ENCODE data around the gene BSDC1. TPM values are rescaled to one million over a fixed set of nuclear protein-coding genes. Genes with fewer than 3 reads are reported as not detected.

The BSDC1 gene
- total and polyA plus RNA-seq, 12 donors, result 21.4 to 49.4 (median 44.3) TPM

DNA sequence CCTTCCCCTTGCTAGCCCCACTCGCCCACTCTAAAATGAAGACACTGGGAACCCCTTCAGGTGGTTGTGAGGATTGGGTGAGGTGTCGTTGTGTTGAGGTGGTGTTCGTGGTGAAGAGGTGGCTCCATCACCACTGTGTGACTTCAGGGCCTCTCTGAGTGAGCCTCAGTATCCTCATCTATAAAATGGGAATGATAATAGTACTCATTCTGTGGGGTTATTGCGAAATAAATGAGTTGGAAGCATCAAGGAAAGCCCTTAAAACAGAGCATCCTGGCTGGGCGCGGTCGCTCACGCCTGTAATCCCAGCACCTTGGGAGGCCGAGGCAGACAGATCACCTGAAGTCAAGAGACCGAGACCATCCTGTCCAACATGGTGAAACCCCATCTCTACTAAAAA lies 51.5 kb downstream of the BSDC1 start:
- TF ChIP-seq, protein P1, sequence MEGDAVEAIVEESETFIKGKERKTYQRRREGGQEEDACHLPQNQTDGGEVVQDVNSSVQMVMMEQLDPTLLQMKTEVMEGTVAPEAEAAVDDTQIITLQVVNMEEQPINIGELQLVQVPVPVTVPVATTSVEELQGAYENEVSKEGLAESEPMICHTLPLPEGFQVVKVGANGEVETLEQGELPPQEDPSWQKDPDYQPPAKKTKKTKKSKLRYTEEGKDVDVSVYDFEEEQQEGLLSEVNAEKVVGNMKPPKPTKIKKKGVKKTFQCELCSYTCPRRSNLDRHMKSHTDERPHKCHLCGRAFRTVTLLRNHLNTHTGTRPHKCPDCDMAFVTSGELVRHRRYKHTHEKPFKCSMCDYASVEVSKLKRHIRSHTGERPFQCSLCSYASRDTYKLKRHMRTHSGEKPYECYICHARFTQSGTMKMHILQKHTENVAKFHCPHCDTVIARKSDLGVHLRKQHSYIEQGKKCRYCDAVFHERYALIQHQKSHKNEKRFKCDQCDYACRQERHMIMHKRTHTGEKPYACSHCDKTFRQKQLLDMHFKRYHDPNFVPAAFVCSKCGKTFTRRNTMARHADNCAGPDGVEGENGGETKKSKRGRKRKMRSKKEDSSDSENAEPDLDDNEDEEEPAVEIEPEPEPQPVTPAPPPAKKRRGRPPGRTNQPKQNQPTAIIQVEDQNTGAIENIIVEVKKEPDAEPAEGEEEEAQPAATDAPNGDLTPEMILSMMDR (IDR thresholded peaks at IDR 0.05), result no peak
- no peak for ATAC-seq
- Histone ChIP-seq H3K4me3 (no peak overlapping the region), H3K9me3 (no peaks in the 10 kb centered on the region), H3K4me1 (peaks cover 0 to 44% (median 22%) of the 10 kb centered on the region in 9 donors), H3K36me3 (no peaks in the 10 kb centered on the region), H3K27ac (no peak overlapping the region), H3K27me3 (peaks cover 0 to 11% (median 0%) of the 10 kb centered on the region in 7 donors)
- 95 to 98% methylated on average over 10 of the region's 10 CpGs for WGBS, 2 donors
- intact Hi-C loops (cut with DNase I), result no loop called here
- DNase-seq, result no peak

GRCh38 chr1:32341971-32342370 lies 52.3 kb downstream of the BSDC1 start:
- no peak for DNase-seq
- intact Hi-C loops (cut with DNase I), result no loop called here
- H3K36me3 ChIP-seq, result no peaks in the 10 kb centered on the region
- H3K4me1 ChIP-seq, result peaks cover 0 to 51% (median 29%) of the 10 kb centered on the region in 9 donors
- H3K27ac ChIP-seq, result no peak overlapping the region
- WGBS, 2 donors, result 77 to 79% methylated on average over 5 of the region's 5 CpGs
- no peaks in the 10 kb centered on the region for H3K9me3 ChIP-seq
- ATAC-seq, result no peak
- TF ChIP-seq, protein P1 (IDR thresholded peaks at IDR 0.05), result no peak
- no peak overlapping the region for H3K4me3 ChIP-seq
- peaks cover 0 to 11% (median 0%) of the 10 kb centered on the region in 7 donors for H3K27me3 ChIP-seq

GRCh38 chr1:32341186-32341757 lies 53.0 kb downstream of the BSDC1 start:
- DNase-seq (no peak), ATAC-seq (peak in 1 of 8 donors; percentile 27)
- no peaks in the 10 kb centered on the region for H3K9me3 ChIP-seq
- H3K4me3 ChIP-seq, result no peak overlapping the region
- H3K4me1 ChIP-seq, result peaks cover 0 to 58% (median 36%) of the 10 kb centered on the region in 9 donors
- no peaks in the 10 kb centered on the region for H3K36me3 ChIP-seq
- TF ChIP-seq, protein P1 (IDR thresholded peaks at IDR 0.05), result no peak
- H3K27ac ChIP-seq, result no peak overlapping the region
- WGBS, 2 donors, result 83 to 87% methylated on average over 11 of the region's 11 CpGs
- peaks cover 0 to 4% (median 0%) of the 10 kb centered on the region in 7 donors for H3K27me3 ChIP-seq
- intact Hi-C loops (cut with DNase I), result no loop called here

GRCh38 chr1:32339363-32339978 lies 54.8 kb downstream of the BSDC1 start:
- peaks cover 0 to under 1% (median 0%) of the 10 kb centered on the region in 9 donors for H3K36me3 ChIP-seq
- WGBS, 2 donors, result 81 to 84% methylated on average over 5 of the region's 5 CpGs
- no peaks in the 10 kb centered on the region for H3K9me3 ChIP-seq
- H3K27me3 ChIP-seq, result peaks cover 0 to 10% (median 0%) of the 10 kb centered on the region in 7 donors
- H3K4me1 ChIP-seq, result peaks cover 0 to 58% (median 37%) of the 10 kb centered on the region in 9 donors
- intact Hi-C loops (cut with DNase I), result loop anchor here in 1 of 10 donors (5.0 kb wide), 1 partner anchor 53 kb away; the partner anchor contains the start of gene BSDC1
- DNase-seq (no peak), ATAC-seq (no peak)
- H3K4me3 ChIP-seq, result no peak overlapping the region
- peak overlapping the region in 3 of 10 donors; percentile 22 to 86 (median 60) for H3K27ac ChIP-seq
- TF ChIP-seq, protein P1 (IDR thresholded peaks at IDR 0.05), result no peak

Measured in heart right ventricle (tissue), 16 donors.